HG03457 (cell line): ENCODE results near the gene LVRN.
A peak's percentile ranks its signal among the peaks of the same experiment; 100 is the strongest.

Source experiments
- ATAC-seq: cut with Tn5 transposase; IDR thresholded peaks from one replicate; pipeline ENCODE4 v1.9.1; 2021; ENCODE audit warnings: moderate number of reproducible peaks; ENCODE audit not compliant: unreplicated experiment

LVRN gene

DNA sequence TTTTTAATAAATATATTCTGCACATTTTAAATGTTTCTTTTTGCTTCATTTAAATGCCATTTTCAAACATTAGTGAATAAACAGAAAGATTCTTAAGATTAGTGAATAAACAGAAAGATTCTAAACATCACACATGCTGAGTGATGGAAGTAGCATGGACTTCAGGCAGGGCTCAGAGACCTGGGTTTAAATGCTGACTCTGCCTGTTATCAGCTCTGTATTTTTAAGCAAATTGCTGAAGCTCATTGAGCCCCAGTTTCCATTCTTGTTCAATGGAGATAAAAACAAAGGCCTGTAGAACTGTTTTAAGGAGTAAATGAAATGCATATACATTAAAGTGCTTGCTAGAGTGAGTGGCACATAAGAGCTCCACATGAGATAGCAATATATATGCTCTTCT lies 8.1 kb upstream of the LVRN start:
- ATAC-seq = no peak

DNA sequence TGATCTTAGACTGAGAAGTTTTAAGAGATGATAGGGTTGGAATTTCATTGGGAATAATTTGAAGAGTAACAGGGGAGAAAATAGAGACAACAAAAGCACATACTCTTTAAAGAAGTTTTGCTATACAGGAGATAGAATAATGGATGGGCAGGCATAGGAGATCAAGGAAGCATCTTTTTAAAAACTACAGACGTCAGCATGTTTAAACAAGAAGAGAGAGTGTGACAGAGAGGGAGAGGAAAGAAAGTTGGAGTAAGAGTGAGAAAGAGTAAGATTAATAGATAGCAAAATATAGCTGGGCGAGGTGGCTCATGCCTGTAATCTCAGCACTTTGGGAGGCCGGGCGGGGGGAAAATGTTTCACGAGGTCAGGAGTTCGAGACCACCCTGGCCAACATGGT lies 5.3 kb upstream of the LVRN start:
- ATAC-seq = no peak

DNA sequence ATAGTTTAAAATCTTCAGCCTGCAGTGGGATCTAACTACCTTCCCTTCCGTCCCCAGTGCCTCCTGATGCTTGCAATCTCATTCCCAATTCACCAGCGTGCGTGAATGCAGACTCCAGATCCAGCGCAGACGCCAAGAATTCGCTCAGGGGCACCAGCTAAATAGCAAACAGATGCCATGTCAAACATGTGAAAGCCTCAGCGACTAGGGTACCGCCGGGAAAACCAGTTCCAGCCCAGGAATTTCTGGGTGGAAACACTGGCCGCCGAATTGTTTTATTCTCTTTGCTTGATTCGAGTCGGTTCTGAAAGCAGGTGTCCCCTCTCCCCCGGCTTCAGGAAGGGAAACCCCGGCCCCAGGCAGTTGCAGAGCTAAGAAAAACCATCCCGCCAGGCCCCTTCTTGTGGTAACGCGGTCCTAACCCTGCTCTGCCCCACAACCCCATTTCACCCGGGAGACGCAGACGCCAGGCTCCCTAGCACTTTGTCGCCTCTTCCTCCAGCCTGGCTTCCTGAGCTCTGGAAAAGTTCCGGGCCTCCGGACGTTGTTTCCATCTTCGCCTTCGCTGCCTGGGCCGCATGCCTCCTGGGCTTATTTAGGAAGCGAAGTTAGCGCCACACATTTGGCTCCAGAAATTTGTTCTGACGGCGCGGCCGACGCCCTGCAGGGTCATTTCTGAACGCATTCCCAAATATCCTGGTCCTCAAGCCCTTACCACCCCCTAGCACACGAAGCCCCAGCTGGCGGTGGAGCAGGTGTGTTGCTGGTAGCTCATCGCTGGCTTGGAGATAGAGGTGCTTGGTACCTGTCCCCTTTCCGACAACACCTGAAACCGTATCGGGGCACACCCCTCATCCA lies 665 bp upstream of the LVRN start:
- ATAC-seq = no peak

DNA sequence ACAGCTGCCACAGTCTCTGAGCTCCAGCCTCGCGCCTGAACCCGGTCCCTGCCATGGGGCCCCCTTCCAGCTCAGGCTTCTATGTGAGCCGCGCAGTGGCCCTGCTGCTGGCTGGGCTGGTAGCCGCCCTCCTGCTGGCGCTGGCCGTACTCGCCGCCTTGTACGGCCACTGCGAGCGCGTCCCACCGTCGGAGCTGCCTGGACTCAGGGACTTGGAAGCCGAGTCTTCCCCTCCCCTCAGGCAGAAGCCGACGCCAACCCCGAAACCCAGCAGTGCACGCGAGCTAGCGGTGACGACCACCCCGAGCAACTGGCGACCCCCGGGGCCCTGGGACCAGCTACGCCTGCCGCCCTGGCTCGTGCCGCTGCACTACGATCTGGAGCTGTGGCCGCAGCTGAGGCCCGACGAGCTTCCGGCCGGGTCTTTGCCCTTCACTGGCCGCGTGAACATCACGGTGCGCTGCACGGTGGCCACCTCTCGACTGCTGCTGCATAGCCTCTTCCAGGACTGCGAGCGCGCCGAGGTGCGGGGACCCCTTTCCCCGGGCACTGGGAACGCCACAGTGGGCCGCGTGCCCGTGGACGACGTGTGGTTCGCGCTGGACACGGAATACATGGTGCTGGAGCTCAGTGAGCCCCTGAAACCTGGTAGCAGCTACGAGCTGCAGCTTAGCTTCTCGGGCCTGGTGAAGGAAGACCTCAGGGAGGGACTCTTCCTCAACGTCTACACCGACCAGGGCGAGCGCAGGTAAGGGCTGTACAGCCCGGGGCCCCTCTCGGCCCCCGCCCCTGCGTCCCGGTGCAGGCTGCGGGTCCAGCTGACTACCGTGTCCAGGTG lies 509 bp downstream of the LVRN start:
- ATAC-seq = no peak

DNA sequence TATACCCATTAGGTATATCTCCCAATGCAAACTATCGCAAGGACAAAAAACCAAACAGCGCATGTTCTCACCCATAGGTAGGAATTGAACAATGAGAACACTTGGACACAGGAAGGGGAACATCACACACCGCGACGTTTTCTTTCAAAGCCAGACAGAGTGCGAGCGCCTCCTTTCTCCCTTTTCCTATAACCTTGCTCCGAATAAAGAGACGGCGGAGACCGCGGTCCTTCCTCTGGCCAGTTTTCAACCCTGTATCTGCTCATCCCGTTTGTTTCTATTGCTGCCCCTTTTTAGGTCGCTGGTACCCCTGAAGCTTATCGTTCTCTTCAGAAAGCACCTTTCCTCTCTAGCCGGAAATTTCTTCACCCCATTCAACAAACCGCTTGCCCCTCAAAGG lies 1.3 kb downstream of the LVRN start:
- ATAC-seq = no peak

DNA sequence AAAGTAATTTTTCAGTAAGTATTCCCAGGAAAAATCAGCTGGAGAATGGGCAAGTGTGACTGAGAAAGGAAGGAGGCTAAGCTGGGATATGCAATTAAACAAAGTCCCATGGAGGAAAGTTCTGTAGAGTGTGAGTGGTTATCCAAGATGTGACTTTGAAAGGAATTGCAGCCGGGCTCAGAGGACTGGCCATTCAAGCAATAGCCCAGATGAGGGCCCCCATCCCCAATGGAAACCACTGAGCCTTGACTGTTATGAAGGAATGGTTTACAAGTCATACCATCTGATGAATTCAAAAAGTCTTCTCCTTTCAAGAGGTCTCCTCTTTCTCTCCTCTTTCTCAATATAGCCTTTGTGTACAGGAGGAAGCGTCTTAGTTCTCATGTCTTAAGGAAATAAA lies 6.5 kb downstream of the LVRN start:
- no peak for ATAC-seq

DNA sequence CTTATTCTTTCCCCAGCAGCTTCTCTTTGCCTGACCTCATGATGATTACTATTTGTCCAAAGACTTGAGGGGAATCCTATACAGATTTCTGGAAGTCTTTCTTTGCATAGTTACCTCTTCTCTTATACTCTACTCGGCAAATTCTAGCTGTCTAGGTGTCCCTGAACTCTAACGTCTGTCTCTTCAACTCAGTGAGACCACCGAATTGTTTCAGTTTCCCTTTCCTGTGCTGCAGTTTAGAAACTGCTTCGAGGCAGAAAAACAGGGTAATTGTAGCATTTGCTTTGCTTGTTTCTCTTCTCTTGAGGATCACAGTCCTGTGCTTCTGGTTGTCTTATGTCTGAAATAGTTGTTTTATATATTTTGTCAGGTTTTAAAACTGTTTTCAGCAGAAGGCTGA lies 14.8 kb downstream of the LVRN start:
- ATAC-seq = peak; percentile 92

DNA sequence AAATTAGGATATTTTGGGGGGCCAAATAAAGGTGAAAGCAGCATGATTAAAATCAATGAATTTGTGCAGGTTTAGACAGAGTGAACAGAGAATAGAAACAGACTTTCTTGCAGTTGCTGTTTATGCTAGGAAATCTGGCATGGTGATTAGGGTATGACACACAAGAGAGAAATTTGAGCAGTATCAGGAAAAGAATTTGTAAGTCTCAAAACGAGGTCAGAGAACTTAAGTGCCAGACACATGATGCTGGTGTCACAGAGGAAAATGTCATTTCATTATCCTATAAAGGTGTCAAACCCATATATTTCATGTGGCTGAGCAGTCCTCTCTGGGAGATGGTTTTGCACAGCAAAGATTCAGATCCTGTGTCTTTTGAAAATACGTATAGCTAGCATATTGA lies 15.7 kb downstream of the LVRN start:
- ATAC-seq = no peak

DNA sequence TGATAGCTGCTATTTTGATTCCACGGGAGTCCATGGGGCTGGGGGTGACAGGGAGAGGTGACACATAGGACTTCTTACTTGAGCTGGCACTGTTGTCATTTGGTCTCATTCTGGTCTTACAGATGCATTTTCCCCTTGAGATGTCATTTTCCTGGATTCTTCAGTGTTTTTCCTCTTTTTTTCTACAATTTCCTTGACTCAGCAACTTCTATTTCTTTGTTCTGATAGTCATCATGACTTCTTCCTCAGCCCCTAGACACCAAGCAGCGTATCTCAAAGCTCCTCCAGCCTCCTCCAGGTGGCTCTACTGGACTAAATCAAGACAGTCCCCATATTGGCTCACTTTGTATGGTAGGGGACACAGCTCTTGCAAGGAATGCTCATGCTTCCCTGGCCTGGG lies 16.5 kb downstream of the LVRN start:
- ATAC-seq = no peak

DNA sequence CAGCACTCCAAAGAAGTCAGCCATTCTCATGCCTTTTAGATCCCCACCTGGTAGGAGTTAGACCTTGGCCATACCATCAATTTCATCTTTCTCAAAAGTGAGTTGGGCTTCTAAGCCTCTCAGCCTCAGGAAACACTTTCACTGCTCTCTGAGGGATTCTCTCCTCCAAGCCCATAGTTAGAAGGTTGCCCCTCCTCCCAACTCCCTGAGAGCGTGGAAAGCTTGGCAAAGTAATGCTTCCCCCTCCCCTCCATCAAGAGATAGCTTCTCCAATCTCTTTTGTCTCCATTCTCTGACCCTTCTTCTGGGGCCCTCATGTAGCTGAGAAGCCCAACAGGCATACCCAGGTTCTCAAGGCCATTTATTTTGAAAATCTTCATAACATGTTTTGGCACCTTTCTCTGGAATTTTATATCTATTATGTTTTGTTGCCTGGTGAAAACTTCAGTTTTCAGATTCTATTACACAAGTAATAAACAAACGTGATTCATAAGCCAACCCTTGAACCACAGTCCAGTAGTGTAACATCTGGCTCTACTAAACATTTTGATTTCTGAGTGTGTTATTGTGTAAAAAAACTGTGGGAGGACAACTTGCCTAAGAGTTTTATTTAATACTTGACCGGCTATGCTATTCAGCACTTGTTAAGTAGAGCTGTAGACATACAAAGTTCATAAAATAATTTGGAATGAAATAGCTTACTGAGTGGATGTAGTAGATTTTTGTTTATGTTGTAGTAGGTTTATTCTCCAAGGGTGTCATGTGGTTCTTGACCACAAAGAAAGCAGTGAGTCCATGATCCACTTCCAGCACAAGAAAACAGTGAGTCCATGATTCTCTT lies 17.1 kb downstream of the LVRN start:
- no peak for ATAC-seq

DNA sequence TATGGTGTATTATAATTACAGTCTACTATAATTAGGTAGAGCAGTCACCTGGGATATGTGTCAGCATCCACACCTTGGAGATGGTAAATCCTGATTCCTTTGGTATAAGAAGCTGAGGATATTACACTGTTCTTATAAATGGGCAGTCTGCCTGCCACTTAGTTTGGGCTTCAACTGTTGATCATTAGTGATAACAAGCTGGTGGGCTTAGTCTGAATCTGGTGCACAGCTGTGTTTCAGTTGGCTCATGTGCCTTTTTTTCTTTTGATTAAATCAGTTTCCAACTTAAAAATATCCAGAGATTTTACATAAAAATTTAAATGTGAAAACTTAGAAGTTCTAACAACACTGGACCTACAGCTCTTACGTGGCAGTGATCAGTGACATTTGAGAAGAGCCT lies 21.2 kb downstream of the LVRN start:
- no peak for ATAC-seq

DNA sequence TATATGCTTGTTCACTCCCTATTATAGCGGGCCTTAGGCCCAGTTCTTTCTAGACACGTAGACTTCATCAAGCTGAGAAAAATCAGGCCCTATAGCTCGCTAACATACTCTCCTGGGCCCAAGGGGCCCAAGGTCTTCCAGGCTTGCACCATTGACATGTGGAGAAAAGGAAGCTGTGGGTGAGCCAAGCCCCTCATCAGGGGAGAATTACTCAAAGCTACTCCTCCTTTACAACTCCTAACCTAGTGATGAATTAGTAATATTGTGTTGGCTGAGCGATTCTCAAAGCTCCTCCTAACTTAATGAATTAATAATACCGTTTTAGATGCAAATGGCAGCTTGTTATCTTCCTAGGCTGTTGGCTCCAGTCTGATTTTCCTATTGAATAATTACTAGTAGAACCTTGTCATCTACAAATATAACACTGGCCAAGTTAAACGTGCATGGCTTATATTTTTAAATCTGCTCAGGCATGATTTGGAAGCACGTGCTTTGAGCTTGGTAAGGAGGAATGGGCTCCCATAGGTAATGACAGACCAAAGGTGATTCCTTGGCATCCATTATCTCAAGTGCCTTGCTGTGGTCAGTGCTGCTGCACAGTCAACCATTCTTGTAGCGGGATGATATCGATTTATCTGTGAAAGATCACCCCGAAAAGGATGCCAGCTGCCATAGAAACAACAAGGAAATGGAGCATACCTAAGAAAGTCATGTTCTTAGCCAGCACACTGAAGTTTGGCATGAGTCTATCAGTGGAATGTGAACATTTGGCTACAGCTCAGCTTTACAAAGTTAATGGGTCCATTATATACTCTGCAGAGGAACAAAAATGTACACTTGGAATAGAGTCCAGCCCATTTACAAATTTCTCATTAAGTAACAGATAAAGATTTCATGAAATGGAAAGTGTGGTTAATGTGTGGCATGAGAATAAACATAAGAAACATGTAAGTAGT lies 23.8 kb downstream of the LVRN start:
- ATAC-seq = no peak

DNA sequence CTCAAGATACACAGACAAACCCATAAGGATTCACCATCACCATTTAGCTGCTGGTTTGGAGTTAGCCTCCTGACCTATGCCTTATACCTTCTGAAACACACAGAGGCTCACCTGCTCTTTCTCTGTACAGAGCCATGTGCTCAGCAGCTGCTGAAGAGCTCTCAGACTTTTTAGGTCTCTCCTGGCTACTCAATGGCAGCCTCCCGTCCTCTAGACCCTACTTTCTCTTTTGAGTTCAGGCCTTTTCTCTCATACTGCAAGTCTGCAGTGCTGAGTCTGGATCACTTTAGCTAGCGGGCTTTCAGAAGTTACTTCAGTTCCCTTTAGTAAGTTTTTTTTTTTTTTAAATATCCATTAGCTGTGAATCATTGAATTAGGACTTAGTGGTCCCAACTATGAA lies 25.7 kb downstream of the LVRN start:
- ATAC-seq = no peak

DNA sequence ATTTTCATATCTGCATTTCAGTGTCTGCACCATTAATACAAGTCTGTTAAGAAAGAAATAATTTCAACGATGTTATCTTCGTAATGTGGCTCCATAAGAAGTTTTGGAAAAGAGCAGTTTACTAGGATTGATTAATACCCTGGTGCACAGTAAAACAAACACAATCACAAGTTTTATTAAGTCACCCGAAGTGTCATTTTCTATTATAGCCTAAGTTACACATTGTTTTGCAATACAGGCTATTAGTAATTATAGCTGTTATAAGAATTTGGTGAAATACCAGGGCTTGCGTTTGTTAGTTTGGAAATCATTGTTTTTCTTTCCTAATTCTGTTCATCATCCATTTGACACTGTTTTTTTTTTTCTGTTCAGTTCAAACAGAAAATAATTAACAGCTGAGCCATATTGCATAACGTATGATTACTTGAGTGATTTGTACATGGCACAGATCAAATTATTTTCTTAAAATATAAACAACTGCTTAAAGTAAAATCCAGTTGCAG lies 30.6 kb downstream of the LVRN start:
- no peak for ATAC-seq

DNA sequence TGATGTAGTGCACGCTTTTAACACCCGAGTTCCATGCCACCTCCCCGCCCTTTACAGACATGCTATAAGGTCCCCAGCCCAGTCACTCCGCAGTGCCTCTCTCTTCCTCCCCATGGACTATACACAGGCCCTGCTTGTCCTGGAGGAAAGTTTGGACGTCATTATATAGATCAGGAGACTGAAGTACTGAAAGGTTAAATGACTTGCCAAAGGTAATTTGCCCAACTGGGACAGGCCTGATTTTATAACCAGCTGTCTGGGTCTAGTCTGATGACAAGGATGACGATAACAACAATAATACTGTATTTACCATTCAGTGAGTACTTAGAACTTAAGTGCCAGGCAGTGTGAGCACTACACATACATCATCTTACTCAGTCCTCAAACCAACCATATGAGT lies 33.1 kb downstream of the LVRN start:
- ATAC-seq = no peak

DNA sequence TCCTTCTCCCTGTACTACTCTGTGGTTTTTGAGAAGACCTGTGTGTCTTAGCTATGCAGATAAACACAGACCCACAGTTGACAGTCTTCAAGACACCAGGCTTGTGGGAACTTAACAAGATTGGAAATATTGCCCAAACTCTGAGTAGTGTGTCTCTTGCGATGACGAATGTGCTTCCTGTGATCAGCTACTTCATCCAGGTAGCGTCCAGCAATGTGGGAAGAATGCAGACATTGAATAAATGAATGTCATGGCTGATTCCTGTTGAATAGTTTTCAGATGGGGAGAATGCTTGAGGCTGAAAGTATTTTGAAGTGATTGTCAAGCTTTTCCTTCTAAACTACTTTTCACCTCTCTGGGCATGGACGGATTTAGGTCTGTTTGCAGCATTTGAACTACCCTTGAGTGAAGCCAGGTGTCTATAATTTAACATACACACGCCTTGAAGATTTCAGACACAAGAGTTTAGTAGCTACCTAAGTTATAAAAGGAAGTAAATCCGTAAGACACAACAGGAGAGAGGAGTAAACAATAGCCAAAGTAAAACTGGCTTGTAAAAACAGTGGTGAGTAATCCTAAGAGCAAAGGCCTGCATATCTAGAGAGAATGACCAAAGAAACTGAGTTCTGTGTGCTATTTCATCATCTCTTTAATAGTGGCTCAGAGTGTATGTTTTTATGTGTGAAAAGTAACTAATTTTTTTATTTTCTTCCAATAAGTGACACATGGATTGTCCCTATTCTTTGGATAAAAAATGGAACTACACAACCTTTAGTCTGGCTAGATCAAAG lies 40.0 kb downstream of the LVRN start:
- no peak for ATAC-seq

DNA sequence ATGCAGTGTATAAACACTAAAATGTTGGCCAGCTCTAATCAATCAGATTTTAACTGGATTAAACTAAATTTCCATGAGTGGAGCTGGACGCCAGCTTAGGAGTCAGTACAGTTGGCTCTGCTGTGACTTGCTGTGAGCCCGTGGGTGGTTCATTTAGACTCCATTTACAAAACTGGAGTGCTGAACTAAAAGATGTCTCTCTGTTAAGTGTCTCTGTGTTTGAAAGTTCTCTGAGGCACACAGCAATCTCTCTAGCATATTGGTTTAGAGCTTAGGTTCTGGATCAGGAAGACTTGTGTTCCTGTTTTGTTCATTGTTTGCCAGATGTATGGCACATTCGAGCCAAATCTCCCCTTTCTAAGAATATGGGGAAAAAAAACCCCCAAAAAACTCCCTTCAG lies 42.0 kb downstream of the LVRN start:
- ATAC-seq = no peak

DNA sequence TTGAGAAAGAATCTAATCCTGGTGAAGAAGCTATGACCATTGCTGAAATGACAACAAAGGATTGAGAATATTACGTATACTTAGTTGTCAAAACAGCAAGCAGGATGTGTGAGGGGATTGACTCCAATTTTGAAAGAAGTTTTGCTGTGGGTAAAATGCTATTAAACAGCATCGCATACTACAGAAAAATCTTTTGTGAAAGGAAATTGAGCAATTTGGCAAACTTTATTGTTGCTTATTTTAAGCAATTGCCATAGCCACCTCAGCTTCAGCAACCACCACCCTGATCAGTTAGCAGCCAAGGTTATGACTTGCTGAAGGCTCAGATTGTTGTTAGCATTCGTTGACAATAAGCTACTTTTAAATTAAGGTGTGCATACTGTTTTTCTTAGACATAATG lies 47.5 kb downstream of the LVRN start:
- no peak for ATAC-seq

DNA sequence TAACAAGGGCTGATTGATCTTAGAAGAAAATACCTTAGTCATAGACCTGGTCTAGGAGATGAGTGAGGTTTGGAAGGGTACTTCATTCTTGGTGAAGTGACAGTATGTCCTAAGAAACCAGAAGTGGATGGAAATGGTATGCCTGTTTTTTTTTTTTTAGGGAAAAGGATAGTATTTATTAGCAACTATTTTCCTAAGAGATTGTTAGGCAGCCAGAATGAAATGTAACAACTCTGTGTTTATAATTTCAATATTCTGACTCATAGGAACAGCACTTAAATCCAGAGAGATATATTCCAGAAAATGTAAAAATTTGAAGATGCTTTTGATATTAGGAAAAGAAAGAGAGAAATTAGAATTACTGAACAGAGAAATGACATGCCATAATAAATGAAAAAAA lies 48.8 kb downstream of the LVRN start:
- no peak for ATAC-seq
